Right lobe of liver (tissue), 4 donors: ENCODE measurements around the gene ZNF837.

Experiments
- CTCF ChIP-seq, 4 donors: fragments of 200-600 bp in 3 of 4; fragments of 450-650 bp in 1 of 4; IDR thresholded peaks; one replicate each; pipeline versions ENCODE4 v1.5.1 to v1.8.0; 2016 to 2022; ENCODE audit warnings: antibody characterized with exemption in 4 of 4, mild to moderate bottlenecking in 2 of 4
- POLR2A ChIP-seq: fragments of 450-650 bp; IDR thresholded peaks from one replicate; pipeline ENCODE4 v1.6.1; 2017; ENCODE audit warnings: antibody characterized with exemption, mild to moderate bottlenecking
- donor health status: DM: no; HTN: no; CAD: no.
- donor health status: DM: no; HTN: no; CAD: no.
- donor health status: DM: no; HTN: yes; CAD: no.

- TF ChIP-seq POLR2A: no peak
- TF ChIP-seq CTCF (IDR thresholded peaks at IDR 0.05): no peak
Measured at GRCh38 chr19:58397533-58398037, 16.8 kb upstream of the ZNF837 start.
